Thoracic aorta (tissue), 2 donors: ENCODE results near the gene CDK2AP2. TPM values are rescaled to one million over a fixed set of nuclear protein-coding genes. Genes with fewer than 3 reads are reported as not detected.

ENCODE experiments used
- ATAC-seq: fragments of 150-250 bp; one replicate; pipeline ENCODE4 v1.8.0; 2017; ENCODE audit warnings: low read depth; ENCODE audit not compliant: insufficient number of reproducible peaks, low FRiP score
- DNase-seq: peaks from one replicate; pipeline ENCODE4 v3.0.0-alpha.2; 2020; ENCODE audit warnings: low spot score
- H3K27ac ChIP-seq, 2 donors: fragments of 200-600 bp; sonication (generic); 1 replicate in 1 of 2; 2 replicates in 1 of 2; pipeline ENCODE4 v1.5.1; 2016; ENCODE audit warnings: mild to moderate bottlenecking in 2 of 2, moderate library complexity in 2 of 2
- H3K27me3 ChIP-seq: fragments of 200-600 bp; sonication (generic); replicated peaks from 2 replicates; pipeline ENCODE4 v1.6.0; 2016; ENCODE audit warnings: mild to moderate bottlenecking; ENCODE audit not compliant: insufficient read depth
- H3K36me3 ChIP-seq: fragments of 200-600 bp; sonication (generic); one replicate; pipeline ENCODE4 v1.5.1; 2016
- H3K4me1 ChIP-seq, 2 donors: fragments of 200-600 bp; sonication (generic); 1 replicate in 1 of 2; 2 replicates in 1 of 2; pipeline versions ENCODE4 v1.5.1 to v1.6.0; 2016; ENCODE audit warnings: low read depth in 2 of 2, mild to moderate bottlenecking in 1 of 2; ENCODE audit not compliant: control insufficient read depth in 1 of 2
- H3K4me3 ChIP-seq: fragments of 200-600 bp; sonication (generic); 2 replicates; pipeline ENCODE4 v1.5.1; 2016; ENCODE audit warnings: mild to moderate bottlenecking
- H3K9me3 ChIP-seq: fragments of 200-600 bp; sonication (generic); 2 replicates; pipeline ENCODE4 v1.5.1; 2016
- CTCF ChIP-seq: fragments of 200-600 bp; sonication (generic); IDR thresholded peaks from one replicate; pipeline ENCODE4 v1.5.1; 2019; ENCODE audit warnings: antibody characterized with exemption
- total RNA-seq, 2 donors: library from RNA; depleted of rRNA; stranded (reverse); fragments of >200 nt; gene quantifications; one replicate each; pipeline versions ENCODE4 v1.1.0 to v1.2.3, GENCODE V29; 2016

The CDK2AP2 gene
- total RNA-seq, 2 donors from 2014 or later: 53.3 to 73.4 TPM

DNA sequence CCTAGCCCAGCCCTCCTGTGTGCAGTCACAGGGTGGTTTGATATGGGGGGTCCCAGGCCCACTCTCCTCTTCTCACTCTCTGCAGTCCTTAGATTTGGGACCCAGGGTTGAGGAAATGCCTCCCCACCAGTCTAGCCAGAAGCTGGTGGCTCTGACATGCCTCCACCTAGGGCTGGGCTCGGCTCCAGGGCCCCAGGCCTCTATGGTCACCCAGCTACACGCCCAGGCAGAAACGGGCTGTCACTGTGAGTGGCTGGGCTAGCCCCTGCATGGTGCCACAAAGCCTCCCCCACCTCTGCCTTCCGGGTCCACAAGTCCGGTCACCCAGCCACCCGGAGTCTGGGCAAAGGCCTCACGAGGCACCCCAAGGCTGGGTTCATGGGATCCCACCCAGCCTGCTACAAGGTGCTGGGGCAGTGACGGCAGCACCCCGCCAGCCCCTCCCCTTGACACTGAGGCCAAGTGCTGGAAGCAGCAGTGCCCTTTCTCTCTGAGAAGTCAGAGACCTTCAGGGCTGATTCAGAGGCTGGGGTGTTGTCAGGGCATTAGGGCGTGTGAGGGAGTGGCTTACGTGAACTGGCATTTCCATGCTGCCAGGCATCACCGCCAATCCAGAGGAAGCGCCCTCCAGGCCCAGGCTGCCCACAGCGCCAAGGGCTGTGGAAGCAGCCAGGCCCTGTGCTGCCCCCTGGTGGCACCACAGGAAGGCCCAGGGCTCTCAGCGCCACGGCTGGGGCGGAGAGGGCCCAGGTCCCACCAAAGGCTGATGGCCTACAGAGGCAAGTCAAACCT lies 2.2 kb downstream of the CDK2AP2 start:
- ATAC-seq (peak; percentile 40), DNase-seq (peak; percentile 83)
- Histone ChIP-seq H3K36me3 (no peaks in the 10 kb centered on the region), H3K27ac (peak overlapping the region; percentile 96 to 98), H3K4me3 (peak overlapping the region; percentile 84), H3K27me3 (no peaks in the 10 kb centered on the region), H3K9me3 (no peaks in the 10 kb centered on the region), H3K4me1 (peaks cover 21 to 50% of the 10 kb centered on the region in 2 donors)
- peak; percentile 98 for TF ChIP-seq CTCF

- DNase-seq: no peak
- H3K27ac ChIP-seq: peak within 1 kb of the TSS; percentile 96 to 98
- TF ChIP-seq CTCF: no peak
- no peak for ATAC-seq
- H3K27me3 ChIP-seq: no peaks in the 10 kb centered on the region
- H3K36me3 ChIP-seq: no peaks in the 10 kb centered on the region
- H3K4me3 ChIP-seq: peak within 1 kb of the TSS; percentile 84
- H3K9me3 ChIP-seq: no peaks in the 10 kb centered on the region
- peaks cover 21 to 50% of the 10 kb centered on the region in 2 donors for H3K4me1 ChIP-seq
Measured at GRCh38 chr11:67504950-67505581, 2.9 kb downstream of the CDK2AP2 start, which contains the start of gene PITPNM1. TSS of gene PITPNM1 (minus strand) at chr11:67505363. CDS start at chr11:67504180, 1,183 bp downstream.

- H3K4me3 ChIP-seq: peak overlapping the region; percentile 75
- DNase-seq: no peak
- no peak for TF ChIP-seq CTCF
- H3K9me3 ChIP-seq: no peaks in the 10 kb centered on the region
- peak overlapping the region; percentile 96 to 98 for H3K27ac ChIP-seq
- H3K27me3 ChIP-seq: no peaks in the 10 kb centered on the region
- no peaks in the 10 kb centered on the region for H3K36me3 ChIP-seq
- ATAC-seq: no peak
- peaks cover 21 to 50% of the 10 kb centered on the region in 2 donors for H3K4me1 ChIP-seq
Measured at GRCh38 chr11:67504005-67504949, 3.7 kb downstream of the CDK2AP2 start.

DNA sequence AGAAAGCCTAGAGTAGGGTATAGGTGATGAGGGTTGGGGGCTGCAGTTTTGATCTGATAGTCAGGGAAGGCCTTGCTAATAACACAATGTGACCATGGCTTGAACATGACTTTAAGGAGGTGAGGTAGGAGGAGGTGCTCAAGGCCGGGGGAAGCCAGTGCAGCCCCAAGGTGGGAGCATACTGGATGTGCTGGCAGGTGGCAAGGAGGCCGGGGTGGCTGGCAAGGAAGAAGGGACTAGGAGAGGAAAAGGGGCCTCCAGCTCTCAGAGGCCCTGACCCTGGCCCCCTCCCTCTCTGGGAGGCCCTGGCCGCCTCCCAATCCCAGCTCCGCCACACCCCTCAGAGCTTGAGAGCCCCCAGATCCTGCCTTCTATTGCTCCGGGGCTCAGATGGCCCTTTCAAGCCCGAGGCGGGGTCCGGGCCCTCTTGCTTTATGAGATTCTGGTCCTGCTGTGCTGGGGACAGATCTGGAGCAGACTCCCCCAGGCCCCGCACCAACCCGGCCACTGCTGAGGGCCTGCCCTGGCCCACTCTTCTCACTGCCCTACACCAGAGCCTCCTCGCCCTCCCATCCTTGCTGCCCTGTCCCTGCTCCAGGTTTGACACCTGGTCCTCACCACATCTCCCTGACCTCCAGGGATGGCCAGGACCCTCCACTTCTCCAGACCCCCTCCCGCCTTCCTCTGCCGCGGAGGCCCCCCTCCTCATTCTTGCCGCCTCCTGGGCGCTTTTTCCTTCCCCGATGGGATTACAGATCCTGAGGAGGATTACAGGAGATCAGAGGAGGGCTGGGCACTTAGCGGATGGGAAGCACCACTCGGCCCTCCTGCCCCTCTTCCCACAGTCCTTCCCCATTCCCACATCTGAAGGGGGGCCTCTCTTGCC lies 4.6 kb downstream of the CDK2AP2 start:
- Histone ChIP-seq H3K4me3 (peak overlapping the region; percentile 75), H3K27me3 (no peaks in the 10 kb centered on the region), H3K9me3 (no peaks in the 10 kb centered on the region), H3K27ac (no peak overlapping the region), H3K4me1 (peaks cover 21 to 44% of the 10 kb centered on the region in 2 donors), H3K36me3 (no peaks in the 10 kb centered on the region)
- no peak for TF ChIP-seq CTCF
- DNase-seq (no peak), ATAC-seq (no peak)
